GM21786 (cell line): ENCODE results near the gene CCT5.
"Not testable (repeated sequence)": the region's sequence is repeated elsewhere in the genome, so short reads cannot be mapped to it uniquely, and the experiment has no call there.

ENCODE experiments used
- ATAC-seq: cut with Tn5 transposase; IDR thresholded peaks from one replicate; pipeline ENCODE4 v1.9.1; 2021; ENCODE audit not compliant: unreplicated experiment

CCT5 gene

DNA sequence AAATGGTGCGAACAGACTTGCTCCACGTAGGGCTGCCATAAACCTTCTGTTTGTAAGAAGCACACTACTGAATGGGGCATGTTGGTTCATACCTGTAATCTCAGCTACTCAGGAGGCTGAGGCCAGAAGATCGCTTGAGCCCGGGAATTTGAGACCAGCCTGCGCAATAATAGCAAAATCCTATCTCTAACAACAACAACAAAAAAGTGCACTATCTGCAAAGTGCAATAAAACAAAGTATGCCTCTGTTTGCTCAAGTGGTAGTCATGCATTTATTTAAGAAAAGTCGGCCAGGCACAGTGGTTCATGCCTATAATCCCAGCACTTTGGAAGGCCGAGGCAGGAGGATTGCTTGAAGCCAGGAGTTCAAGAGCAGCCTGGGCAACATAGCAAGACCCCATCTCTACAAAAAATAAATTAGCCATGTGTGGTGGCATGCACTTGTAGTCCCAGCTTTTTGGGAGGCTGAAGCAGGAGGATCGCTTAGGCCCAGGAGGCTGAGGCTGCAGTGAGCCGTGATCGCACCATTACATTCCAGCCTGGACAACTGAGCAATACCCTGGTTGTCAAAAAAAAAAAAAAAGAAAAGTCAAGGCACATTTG, 5.6 kb upstream of the CCT5 start:
- no peak for ATAC-seq

DNA sequence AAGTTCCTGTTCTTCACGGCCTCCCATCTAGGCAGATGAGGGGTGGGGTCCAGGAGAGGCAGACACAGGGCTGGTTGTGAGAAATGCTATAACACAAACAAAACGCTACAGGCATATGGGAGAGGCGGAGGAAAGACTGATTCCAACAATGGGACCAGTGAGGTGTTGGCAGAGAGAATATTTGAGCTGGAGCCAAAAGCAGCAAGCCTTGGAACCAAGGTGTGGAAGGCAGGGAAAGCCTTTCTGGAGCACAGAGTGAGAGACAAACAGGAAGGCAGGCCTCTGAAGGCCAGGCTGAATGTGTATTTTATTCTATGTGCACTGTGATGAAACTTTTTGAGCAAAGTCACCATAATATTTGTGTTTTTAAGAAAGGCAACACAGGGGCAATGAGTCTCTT, 3.3 kb upstream of the CCT5 start:
- ATAC-seq: no peak

- ATAC-seq: not testable (repeated sequence)
Observed at GRCh38 chr5:10247217-10247616, 2.9 kb upstream of the CCT5 start.

- peak; percentile 4 for ATAC-seq
Observed at GRCh38 chr5:10248378-10249260, 1.5 kb upstream of the CCT5 start.

DNA sequence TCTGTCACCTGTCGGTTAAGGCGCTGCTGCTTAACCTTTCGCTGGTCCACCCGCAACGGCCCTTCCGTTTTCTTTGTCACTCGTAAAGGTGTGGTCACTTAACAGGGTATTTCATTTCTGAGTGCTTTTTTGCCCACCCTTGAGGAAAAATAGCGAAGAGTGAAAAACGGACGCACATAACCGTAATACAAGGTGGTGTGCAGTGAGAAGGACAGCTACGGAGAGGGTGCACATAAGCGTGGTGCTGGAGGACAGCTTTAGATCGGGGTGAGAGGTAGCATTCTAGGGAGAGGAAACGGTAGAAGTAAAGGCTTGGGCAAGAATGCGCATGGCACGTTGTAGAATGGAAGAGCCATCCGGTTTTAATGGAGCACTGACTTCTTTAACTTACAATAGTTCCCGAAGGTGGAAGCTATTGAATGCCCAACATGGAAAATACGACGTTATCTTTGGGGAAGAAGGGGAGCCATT, 761 bp downstream of the CCT5 start:
- ATAC-seq: no peak

GRCh38 chr5:10251405-10251804, 1.3 kb downstream of the CCT5 start:
- ATAC-seq: no peak

- no peak for ATAC-seq
Observed at GRCh38 chr5:10253390-10253789, 3.3 kb downstream of the CCT5 start.

GRCh38 chr5:10254686-10255085, 4.6 kb downstream of the CCT5 start:
- ATAC-seq: no peak

DNA sequence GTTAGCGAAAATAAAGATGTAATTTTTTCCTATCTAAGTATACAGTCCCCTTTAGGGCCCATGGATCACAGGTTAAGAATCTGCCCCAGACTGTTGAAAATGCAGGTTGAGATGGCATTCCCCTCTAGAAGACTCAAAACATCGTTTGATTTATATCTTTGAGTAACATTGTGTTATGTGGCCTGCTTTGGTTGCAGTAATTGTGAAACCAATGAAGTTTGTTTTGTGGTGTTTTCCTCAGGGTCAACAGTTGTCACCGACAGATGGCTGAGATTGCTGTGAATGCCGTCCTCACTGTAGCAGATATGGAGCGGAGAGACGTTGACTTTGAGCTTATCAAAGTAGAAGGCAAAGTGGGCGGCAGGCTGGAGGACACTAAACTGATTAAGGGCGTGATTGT, 7.8 kb downstream of the CCT5 start:
- ATAC-seq: no peak

DNA sequence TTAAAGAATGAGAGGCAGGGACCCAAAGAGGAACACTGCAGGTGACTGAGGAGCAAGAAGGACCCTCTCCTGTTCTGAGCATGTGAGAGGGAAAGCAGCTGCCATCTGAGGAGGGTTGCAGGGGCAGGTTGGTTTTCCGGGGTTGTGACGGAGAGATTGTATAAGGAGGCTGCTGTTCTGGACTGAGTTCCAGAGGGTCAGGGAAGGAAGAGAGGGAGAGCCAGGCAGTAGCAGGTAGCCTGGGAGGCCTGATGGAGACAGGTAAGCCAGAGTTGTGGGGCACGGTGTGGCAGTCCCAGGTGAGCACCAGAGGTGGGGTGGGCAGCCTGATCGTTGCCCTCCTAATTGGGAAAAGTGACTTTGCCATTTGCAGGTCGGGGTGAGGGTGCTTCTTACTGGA, 9.8 kb downstream of the CCT5 start:
- ATAC-seq: no peak

- no peak for ATAC-seq
Observed at GRCh38 chr5:10261065-10261464, 11.0 kb downstream of the CCT5 start.

DNA sequence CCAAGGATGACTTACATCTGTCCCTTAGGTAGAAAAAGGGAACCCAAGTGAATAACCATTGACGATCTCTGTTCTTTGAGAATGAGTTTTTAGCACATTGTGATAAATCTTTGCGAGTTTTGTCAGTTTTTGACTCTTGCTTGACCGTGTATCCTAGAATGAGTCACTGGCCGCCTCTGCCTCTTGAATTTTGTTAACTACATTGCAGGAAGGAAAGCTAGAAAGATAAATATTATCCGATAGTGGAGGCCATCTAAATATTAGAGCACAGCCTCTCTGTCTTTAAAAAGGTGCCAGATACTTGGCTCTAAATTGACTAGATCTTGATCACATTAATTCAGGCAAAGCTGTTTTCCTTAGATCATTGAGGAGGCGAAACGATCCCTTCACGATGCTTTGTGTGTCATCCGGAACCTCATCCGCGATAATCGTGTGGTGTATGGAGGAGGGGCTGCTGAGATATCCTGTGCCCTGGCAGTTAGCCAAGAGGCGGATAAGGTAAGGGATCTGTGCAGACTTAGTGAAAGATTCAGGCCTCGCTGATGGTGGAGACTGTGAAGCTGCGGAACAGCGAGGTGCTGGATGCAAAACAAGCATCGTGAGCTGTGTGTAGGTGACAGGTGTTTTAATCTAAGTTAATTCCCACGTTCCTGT, 12.2 kb downstream of the CCT5 start:
- no peak for ATAC-seq

DNA sequence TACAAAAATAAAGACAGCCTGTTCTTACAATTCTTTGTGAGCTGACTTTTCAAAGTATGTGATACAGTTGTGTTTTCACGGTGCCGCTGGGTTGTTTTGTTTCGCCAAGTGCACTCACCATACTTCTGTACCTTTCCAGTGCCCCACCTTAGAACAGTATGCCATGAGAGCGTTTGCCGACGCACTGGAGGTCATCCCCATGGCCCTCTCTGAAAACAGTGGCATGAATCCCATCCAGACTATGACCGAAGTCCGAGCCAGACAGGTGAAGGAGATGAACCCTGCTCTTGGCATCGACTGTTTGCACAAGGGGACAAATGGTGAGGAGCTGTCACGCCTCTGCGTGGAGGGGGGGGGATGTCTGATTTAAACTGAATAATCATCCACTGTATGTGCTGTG, 12.9 kb downstream of the CCT5 start:
- no peak for ATAC-seq

DNA sequence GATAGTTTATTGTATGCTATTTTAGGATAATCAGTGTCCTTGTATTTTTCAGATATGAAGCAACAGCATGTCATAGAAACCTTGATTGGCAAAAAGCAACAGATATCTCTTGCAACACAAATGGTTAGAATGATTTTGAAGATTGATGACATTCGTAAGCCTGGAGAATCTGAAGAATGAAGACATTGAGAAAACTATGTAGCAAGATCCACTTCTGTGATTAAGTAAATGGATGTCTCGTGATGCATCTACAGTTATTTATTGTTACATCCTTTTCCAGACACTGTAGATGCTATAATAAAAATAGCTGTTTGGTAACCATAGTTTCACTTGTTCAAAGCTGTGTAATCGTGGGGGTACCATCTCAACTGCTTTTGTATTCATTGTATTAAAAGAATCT, 14.5 kb downstream of the CCT5 start:
- ATAC-seq: no peak

DNA sequence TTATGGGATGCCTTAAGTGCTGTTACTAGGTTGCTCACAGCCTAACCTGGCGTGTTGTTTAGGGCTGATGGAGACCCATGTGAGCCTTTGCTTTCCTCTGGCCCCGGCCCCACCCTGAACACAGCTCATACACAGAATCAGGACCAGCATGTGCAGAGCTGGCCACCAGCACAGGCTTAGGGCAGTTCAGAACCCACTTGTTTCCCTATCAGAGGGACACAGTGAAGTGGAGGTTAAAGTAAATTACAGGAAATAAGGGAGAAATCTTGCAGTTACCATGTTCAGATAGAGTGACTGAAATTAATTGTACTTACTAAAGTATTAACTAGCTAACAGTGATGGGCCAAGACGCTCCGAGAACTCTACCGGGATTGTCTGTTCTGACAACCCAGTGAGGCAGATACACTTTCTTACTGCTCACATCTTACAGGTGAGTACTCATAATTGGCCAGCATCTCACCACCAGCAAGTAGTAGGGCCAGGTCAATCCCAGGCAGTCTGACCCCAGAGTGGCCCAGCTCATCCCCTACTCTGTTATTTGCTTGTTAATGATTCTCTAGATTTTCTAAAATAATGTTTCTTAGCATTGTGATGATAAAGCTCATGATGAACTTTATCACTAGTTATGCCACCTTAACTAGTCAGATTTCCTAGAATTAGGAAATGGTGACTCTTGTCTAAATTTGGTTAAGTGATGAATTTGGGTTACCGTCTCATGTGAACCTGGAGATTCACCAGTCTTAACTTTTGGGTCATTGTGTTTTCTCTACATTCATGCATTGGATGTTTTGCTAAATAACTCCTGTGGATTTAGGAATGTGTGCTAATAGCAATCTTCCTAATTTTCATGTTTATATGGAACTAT, 15.4 kb downstream of the CCT5 start:
- ATAC-seq: no peak

DNA sequence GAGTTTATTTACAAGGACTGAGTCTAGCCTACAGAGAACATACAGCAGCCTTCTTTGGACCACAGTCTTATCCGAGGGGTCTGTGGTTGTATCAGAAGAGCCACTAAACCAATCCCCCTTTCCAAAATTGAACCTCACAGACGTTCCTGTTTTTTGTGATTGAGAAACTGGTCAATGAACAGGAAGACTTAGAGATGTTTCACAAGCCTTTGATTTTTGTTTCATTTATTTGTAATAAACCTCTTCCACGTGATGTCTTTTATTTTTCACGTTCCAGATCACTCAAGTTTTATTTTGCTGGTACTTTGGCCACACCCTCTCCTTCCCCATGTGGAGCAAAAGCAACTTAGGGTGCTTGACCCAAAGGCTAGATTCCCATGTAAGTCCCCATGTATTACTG, 16.1 kb downstream of the CCT5 start:
- no peak for ATAC-seq

- ATAC-seq: no peak
Observed at GRCh38 chr5:10266839-10267238, 16.8 kb downstream of the CCT5 start.

- no peak for ATAC-seq
Observed at GRCh38 chr5:10268100-10268499, 18.0 kb downstream of the CCT5 start.

DNA sequence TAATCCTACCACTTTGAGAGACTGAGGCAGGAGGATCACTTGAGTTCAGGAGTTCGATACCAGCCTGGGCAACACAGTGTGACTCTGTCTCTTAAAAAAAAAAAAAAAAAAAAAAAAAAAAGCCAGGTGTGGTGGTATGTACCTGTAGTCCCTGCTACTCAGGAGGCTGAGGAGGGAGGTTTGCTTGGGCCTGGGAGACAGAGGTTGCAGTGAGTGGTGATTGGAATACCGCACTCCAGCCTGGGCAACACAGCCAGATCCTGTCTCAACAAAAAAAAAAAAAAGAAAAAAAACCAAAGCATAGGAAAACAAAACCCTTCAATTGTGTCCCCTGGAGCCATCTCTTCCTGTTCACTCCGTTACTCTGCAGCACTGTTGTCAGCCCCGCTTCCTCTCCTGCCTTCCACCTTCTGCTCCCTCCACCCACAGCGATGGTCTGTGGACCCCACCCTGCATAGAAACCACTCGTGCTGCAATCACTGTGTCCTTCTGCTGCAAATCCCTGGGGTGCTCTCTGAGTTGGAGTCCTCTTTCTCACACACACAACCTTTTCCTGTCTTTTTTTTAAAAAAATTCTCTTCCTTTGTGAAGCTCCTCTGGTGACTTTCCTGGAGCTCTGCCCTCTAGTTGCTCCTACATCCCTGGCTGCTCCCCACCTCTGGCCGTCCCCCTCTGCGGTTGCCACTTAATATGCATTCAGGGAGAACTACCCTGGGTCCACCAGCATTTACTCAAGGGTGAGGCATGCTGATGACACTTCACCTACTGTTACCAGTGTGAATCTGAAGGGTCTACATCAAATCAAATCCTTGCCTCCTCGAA, 22.2 kb downstream of the CCT5 start:
- ATAC-seq: no peak

DNA sequence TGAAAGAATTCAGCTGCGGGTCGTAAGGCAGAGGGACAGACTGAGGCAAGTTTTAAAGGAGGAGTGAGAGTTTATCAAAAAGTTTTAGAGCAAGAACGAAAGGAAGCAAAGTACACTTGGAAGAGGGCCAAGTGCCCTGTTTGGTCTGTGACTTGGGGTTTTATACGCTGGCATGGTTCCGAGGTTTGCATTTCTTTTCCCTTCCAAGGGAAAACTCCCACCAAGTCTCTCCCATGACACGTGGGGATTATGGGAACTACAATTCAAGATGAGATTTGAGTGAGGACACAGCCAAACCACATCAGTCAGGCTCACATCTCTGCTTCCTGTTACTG, 22.8 kb downstream of the CCT5 start:
- not testable (repeated sequence) for ATAC-seq
